GM18508 (cell line): ENCODE measurements around the gene MCM5.
"Not testable (repeated sequence)": the region's sequence is repeated elsewhere in the genome, so short reads cannot be mapped to it uniquely, and the experiment has no call there.

Experiments
- ATAC-seq: cut with Tn5 transposase; IDR thresholded peaks from one replicate; pipeline ENCODE4 v1.9.1; 2021; ENCODE audit warnings: moderate number of reproducible peaks; ENCODE audit not compliant: insufficient read depth, unreplicated experiment

The MCM5 gene

GRCh38 chr22:35464399-35464798, 64.5 kb downstream of the MCM5 start:
- no peak for ATAC-seq

GRCh38 chr22:35465109-35465701, 65.3 kb downstream of the MCM5 start:
- no peak for ATAC-seq

GRCh38 chr22:35467681-35468434, 67.9 kb downstream of the MCM5 start:
- no peak for ATAC-seq

- ATAC-seq = no peak
Observed at GRCh38 chr22:35470903-35471321, 71.0 kb downstream of the MCM5 start.

GRCh38 chr22:35471566-35471965, 71.6 kb downstream of the MCM5 start:
- ATAC-seq = not testable (repeated sequence)

GRCh38 chr22:35472488-35472887, 72.5 kb downstream of the MCM5 start:
- no peak for ATAC-seq

GRCh38 chr22:35473971-35474370, 74.0 kb downstream of the MCM5 start:
- ATAC-seq = no peak
